ENCODE measurements around the gene TECPR2.

Gene TECPR2

DNA sequence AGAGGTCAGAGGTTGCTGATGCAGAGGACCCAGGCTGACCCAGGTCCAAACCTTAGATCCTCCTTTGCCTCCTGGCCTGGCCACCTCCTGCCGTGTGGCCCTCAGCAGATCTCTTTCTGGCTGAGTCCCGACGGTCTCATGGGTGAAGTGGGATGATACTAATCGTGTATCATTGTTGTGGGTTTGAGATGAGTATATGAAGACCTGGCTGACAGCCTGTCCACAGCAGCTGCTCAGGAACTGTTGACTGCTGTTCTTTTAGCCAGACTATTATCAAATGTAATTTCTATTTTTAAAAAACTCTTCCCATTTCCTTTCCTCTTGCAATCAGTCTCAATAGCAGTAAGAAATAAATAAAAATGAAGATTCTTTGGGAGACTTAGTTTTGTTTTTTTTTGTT lies 101.3 kb downstream of the TECPR2 start:
- TF ChIP-seq, protein P1, sequence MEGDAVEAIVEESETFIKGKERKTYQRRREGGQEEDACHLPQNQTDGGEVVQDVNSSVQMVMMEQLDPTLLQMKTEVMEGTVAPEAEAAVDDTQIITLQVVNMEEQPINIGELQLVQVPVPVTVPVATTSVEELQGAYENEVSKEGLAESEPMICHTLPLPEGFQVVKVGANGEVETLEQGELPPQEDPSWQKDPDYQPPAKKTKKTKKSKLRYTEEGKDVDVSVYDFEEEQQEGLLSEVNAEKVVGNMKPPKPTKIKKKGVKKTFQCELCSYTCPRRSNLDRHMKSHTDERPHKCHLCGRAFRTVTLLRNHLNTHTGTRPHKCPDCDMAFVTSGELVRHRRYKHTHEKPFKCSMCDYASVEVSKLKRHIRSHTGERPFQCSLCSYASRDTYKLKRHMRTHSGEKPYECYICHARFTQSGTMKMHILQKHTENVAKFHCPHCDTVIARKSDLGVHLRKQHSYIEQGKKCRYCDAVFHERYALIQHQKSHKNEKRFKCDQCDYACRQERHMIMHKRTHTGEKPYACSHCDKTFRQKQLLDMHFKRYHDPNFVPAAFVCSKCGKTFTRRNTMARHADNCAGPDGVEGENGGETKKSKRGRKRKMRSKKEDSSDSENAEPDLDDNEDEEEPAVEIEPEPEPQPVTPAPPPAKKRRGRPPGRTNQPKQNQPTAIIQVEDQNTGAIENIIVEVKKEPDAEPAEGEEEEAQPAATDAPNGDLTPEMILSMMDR (IDR thresholded peaks at IDR 0.05): no peak

- TF ChIP-seq, protein P1 (IDR thresholded peaks at IDR 0.05): no peak
Observed at GRCh38 chr14:102464846-102465341, 102.2 kb downstream of the TECPR2 start.

- TF ChIP-seq, protein P1 (IDR thresholded peaks at IDR 0.05): no peak
Observed at GRCh38 chr14:102469261-102469660, 106.5 kb downstream of the TECPR2 start.

- TF ChIP-seq, protein P1 (IDR thresholded peaks at IDR 0.05): no peak
Observed at GRCh38 chr14:102471921-102472790, 109.4 kb downstream of the TECPR2 start.

GRCh38 chr14:102472791-102473150 lies 110.0 kb downstream of the TECPR2 start:
- TF ChIP-seq, protein P1 (IDR thresholded peaks at IDR 0.05): no peak

DNA sequence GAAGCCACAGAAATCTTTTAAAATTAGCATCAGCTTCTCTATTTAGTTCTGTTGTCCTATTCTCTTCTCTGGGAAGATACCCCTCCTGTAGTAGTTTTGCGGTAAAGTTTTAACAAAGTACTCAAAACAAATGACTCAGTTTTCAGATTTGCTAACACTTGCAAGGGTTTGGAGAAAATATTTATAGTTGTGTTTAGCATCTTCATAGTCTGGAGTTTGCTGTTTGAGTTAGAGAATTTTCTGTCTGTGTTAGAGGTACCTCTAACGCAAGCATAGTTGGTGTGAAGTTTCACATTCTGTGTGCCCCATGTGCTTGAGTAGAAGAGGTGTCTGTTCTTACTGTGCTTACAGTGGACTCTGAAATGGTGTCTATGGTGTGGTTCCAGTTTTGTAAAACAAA lies 110.8 kb downstream of the TECPR2 start:
- TF ChIP-seq, protein P1 (IDR thresholded peaks at IDR 0.05): no peak

DNA sequence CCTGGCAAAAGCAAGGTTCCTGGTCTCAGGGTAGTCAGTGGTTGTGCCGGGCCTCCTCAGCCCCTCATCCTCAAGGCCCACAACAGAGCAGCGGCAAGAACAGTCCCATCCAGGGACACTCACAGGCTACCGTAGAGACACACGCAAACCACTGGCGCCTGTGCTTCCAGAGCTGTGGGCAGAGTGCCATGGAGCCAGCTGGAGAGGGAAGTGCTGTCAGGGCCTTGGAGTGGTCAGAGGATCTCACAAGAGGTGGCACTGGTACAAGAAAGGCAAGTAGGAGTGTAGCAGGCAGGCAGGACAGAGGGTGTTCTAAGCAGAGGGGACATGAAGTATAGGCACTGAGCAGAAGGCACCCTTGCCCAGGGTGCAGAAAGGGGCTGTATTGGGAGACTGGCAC lies 112.2 kb downstream of the TECPR2 start:
- TF ChIP-seq, protein P1 (IDR thresholded peaks at IDR 0.05): no peak
